ENCODE data around the gene CDC45.
"Not testable (repeated sequence)": the region's sequence is repeated elsewhere in the genome, so short reads cannot be mapped to it uniquely, and the experiment has no call there.

CDC45 gene

DNA sequence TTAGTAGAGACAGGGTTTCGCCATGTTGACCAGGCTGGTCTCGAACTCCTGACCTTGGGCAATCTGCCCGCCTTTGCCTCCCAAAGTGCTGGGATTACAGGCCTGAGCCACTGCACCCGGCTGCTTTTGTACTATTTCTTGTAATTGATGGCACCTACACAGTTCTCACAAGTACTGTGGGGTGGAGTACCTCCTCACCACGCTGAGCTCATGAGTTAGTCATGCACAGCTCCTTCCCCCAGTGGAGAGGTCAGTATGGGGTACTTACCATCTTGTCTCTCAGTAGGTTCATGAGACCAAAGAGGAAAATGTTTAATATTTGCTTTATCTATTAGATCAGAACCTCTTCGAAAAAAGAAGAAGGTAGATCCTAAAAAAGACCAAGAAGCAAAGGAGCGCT, 45.3 kb upstream of the CDC45 start:
- DNase-seq (ENCODE audit: low read depth) = no peak
- no peak overlapping the region for H3K4me3 ChIP-seq (ENCODE audit: control insufficient read depth, low read depth, low read length)
- TF ChIP-seq, protein P1, sequence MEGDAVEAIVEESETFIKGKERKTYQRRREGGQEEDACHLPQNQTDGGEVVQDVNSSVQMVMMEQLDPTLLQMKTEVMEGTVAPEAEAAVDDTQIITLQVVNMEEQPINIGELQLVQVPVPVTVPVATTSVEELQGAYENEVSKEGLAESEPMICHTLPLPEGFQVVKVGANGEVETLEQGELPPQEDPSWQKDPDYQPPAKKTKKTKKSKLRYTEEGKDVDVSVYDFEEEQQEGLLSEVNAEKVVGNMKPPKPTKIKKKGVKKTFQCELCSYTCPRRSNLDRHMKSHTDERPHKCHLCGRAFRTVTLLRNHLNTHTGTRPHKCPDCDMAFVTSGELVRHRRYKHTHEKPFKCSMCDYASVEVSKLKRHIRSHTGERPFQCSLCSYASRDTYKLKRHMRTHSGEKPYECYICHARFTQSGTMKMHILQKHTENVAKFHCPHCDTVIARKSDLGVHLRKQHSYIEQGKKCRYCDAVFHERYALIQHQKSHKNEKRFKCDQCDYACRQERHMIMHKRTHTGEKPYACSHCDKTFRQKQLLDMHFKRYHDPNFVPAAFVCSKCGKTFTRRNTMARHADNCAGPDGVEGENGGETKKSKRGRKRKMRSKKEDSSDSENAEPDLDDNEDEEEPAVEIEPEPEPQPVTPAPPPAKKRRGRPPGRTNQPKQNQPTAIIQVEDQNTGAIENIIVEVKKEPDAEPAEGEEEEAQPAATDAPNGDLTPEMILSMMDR (IDR thresholded peaks at IDR 0.05; ENCODE audit: control insufficient read depth, insufficient read depth, low read depth, low read length, missing control alignments) = no peak

DNA sequence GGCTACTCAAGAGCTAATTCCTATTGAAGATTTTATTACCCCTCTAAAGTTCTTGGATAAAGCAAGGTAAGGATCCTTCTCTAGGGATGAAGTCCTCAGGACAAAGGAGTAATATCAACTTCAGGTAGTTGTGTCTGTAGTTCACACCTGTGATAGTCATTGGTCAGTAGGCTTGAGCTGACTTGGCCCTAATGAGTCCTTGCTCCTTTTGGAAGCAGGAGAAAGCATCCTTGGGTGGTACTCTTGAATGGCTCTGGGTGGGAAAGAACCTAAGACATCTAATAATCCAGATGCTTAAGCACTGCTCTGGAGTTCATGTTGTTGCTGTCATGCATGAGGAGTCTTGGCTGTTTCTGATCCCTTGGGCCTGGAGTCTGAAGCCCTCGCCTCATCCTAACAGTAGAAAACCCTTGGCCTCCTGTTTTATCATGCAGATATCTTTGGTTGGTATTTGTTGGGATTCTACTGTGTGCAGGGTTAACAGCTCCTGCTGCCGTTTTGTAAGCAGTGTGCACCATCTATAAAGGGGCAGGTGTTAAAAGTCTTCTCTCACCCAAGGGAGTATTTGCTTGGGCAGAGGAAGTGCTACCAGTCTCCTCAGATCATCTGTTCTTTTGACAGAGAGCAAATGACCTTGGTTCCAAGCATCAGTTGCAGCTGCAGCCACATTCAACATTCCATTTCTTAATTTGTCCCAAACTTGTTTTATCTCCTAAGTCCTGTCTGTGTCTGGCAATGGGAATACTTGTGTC, 44.7 kb upstream of the CDC45 start:
- no peak overlapping the region for H3K4me3 ChIP-seq (ENCODE audit: control insufficient read depth, low read depth, low read length)
- TF ChIP-seq, protein P1 (IDR thresholded peaks at IDR 0.05; ENCODE audit: control insufficient read depth, insufficient read depth, low read depth, low read length, missing control alignments) = no peak
- DNase-seq (ENCODE audit: low read depth) = no peak

DNA sequence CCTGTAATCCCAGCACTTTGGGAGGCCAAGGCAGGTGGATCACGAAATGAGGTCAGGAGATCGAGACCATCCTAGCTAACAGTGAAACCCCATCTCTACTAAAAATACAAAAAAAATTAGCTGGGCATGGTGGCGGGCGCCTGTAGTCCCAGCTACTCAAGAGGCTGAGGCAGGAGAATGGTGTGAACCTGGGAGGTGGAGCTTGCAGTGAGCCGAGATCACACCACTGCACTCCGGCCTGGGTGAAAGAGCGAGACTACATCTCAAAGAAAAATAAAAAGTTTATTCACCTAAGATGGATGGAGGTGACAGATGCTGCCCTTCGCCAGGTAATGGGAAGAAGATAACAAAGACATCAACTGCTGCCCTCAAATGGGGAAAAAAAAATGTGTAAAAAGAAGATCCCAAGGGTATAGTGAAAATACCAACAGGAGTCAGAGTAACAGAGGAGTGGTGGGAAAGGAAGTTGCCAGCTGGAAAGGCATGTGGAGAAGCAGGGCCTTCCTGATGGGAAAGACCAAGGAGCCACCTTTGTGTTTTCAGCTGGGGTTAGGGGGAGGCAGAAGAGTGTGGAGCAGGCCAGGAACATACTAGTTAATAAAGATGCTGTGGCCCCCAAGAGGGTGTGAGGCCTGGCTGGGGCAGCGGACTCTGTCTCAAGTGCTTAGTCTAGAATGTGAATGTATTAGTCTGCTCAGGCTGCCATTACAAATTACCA, 43.1 kb upstream of the CDC45 start:
- DNase-seq (ENCODE audit: low read depth); H3K4me3 ChIP-seq (ENCODE audit: control insufficient read depth, low read depth, low read length): not testable (repeated sequence)

DNA sequence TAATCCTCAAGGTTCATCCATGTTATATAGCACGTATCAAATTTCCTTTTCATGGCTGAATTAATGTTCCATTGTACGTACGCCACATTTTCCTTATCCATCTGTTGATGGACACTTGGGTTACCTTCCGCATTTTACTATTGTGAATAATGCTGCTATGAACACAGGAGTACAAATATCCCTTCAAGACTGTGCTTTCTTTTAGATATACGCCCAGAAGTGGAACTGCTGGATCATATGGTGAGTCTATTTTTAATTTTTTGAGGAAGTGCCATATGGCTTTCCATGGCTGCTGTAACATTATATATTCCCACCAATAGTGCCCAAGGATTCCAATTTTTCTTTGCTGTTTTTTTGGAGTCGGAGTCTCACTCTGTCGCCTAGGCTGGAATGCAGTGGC, 41.4 kb upstream of the CDC45 start:
- DNase-seq (ENCODE audit: low read depth) = no peak
- TF ChIP-seq, protein P1 (IDR thresholded peaks at IDR 0.05; ENCODE audit: control insufficient read depth, insufficient read depth, low read depth, low read length, missing control alignments) = no peak
- H3K4me3 ChIP-seq (ENCODE audit: control insufficient read depth, low read depth, low read length) = no peak overlapping the region

DNA sequence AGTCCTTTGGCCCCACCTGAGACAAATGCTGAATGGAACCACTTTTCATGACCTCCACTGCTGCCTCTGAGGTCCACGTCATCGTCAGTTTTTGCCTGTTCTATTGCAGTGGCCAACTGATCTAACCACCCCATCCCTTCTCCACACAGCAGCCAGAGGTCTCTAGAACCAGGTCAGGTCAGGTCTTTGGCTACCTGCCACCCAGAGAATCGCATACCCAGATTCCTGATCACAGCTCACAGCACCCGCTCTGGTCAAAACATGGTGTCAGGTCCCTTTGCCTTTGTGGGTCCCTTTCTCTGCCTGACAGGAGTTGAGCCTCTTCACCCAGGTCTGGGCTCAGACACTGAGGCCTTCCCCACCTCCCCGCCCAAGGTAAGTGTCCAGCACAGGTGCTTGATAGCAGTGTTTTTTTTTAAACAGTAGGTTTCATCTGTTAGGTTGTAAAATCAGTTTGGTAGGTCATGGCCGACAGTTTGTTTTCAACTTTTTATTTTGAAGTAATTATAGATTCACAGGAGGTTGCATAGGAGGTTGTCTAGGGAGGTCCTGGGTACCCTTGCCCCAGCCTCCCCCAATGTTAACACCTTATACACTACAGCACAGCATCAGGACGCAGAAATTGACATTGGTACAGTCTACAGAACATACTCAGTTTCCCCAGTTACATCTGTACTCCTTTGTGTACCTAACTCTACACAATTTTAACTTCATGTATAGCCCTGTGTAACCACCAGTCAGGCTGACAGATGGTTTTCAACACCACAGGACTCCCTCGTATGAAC, 39.1 kb upstream of the CDC45 start:
- H3K4me3 ChIP-seq (ENCODE audit: control insufficient read depth, low read depth, low read length) = no peak overlapping the region
- no peak for DNase-seq (ENCODE audit: low read depth)
- TF ChIP-seq, protein P1 (IDR thresholded peaks at IDR 0.05; ENCODE audit: control insufficient read depth, insufficient read depth, low read depth, low read length, missing control alignments) = no peak

DNA sequence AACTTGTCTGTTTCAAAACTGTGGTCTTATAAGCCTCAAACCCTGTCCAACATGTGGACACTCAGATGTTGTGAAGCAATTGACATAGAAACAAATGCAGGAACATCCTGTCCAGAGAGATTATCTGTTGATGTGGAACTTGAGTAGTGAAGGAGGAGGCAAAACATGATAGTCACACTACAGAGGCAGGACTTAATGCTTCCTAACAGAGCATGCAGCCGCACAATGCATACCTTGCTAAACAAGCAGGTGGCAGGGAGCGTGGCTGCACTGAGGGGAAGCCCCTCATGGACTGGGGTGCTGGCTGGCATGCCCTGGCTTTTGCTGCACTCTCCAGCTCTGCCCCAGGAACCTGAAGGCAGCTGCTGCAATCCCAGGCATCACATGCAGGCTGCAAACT, 37.6 kb upstream of the CDC45 start:
- TF ChIP-seq, protein P1 (IDR thresholded peaks at IDR 0.05; ENCODE audit: control insufficient read depth, insufficient read depth, low read depth, low read length, missing control alignments) = no peak
- no peak for DNase-seq (ENCODE audit: low read depth)
- H3K4me3 ChIP-seq (ENCODE audit: control insufficient read depth, low read depth, low read length) = no peak overlapping the region

Measured in AG09309 (cell line).